ENCODE measurements around the gene CHCHD3. TPM values are rescaled to one million over a fixed set of nuclear protein-coding genes. Genes with fewer than 3 reads are reported as not detected.

Gene CHCHD3
- total RNA-seq, 5 donors from 2014 or later (not counting 1 experiment from before 2014, with no cell fraction given): 25.6 to 33.7 (median 30.3) TPM

DNA sequence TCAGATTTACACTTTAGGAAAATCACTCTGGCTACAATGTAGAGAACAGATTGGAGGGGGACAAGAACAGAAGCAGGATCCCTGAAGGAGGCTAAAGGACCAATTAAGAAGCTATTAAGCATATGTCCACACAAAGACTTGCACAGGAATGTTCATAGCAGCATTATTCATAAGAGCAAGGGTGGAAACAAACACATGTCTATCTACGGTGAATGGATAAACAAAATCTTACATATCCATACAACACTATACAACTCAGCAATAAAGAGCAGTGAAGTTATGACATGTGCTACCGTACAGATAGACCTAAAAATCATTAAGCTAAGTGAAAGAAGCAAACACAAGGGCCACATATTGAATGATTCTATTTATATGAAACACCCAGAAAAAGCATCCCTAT is 10.4 kb downstream of the CHCHD3 start:
- H3K4me1 Mint-ChIP-seq: peaks cover 38 to 42% (median 38%) of the 10 kb centered on the region in 3 donors
- Histone ChIP-seq H3K36me3 (ENCODE audit: control insufficient read depth in 2 of 2, extremely low read depth in 1 of 2, insufficient read depth in 1 of 2, low read length in 1 of 2) (peaks cover 3 to 15% of the 10 kb centered on the region in 2 donors), H3K27me3 (replicated peaks in 1 of 2; ENCODE audit: control insufficient read depth in 2 of 2, extremely low read depth in 1 of 2, insufficient read depth in 2 of 2, low read length in 1 of 2) (no peaks in the 10 kb centered on the region), H3K4me1 (ENCODE audit: control insufficient read depth in 1 of 2, extremely low read depth in 1 of 2, insufficient read depth in 2 of 2, low read length in 2 of 2) (no peaks in the 10 kb centered on the region), H3K9me3 (no peaks in the 10 kb centered on the region), H3K27ac (ENCODE audit: low read length) (no peak overlapping the region), H3K4me3 (ENCODE audit: control insufficient read depth in 1 of 2, extremely low read depth in 1 of 2, low read length in 1 of 2) (no peak overlapping the region)
- H3K27ac Mint-ChIP-seq: no peak overlapping the region
- WGBS (ENCODE audit: insufficient coverage): no CpG with 5 or more reads among the region's 2 CpGs
- H3K27me3 Mint-ChIP-seq: no peaks in the 10 kb centered on the region
- peaks cover 59% of the 10 kb centered on the region for H3K36me3 Mint-ChIP-seq
- ATAC-seq (replicated peaks in 1 of 4) (no peak), DNase-seq (no peak)
- no peak overlapping the region for H3K4me3 Mint-ChIP-seq
- POLR2A ChIA-PET: no interaction called here
- CTCF ChIA-PET: no interaction called here
- H3K9me3 Mint-ChIP-seq: no peaks in the 10 kb centered on the region

DNA sequence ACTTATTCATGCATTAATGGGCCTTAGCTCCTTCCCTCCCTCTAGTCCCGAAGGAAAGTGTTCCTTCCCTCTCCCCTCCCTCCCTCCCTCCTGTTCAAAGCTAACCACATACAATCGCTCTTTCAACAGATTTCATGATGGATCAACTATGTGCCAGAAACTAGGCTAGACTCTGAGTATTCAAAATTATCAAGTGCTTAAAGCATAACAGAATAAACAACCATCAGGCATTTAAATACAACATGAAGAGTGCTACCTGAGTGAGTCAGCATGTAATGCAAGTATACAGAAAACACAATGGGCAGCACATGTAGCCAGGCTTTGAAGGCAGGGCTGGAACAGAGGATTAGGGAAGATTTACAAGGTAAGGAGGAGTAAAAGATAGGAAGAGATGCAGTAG is 11.3 kb downstream of the CHCHD3 start:
- POLR2A ChIA-PET: no interaction called here
- no peak overlapping the region for H3K4me3 Mint-ChIP-seq

DNA sequence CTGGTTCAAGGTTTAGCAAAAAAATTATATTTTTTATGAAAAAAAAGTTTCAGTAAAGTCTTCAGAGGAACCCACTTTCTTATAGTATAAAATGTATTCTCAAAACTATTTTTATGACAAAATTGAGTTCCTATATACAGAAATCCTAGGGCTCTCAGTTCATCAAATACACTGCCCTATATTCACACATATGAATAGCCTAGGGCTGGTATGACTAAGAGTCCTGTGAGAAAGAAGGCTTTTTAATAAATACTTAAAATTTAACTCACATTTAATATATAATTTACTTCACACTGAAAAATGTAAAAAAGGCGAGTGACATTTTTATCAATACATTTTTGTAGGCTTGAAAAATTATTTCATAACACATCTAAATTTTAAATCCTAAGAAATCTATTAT is 16.6 kb downstream of the CHCHD3 start:
- peaks cover 3 to 21% of the 10 kb centered on the region in 2 donors for H3K36me3 ChIP-seq (ENCODE audit: control insufficient read depth in 2 of 2, extremely low read depth in 1 of 2, insufficient read depth in 1 of 2, low read length in 1 of 2)
- no peak overlapping the region for H3K27ac Mint-ChIP-seq
- POLR2A ChIA-PET: no interaction called here
- H3K27me3 Mint-ChIP-seq: no peaks in the 10 kb centered on the region
- H3K27me3 ChIP-seq (replicated peaks in 1 of 2; ENCODE audit: control insufficient read depth in 2 of 2, extremely low read depth in 1 of 2, insufficient read depth in 2 of 2, low read length in 1 of 2): no peaks in the 10 kb centered on the region
- CTCF ChIA-PET: no interaction called here
- H3K36me3 Mint-ChIP-seq: peaks cover 60% of the 10 kb centered on the region
- no peak for ATAC-seq (replicated peaks in 1 of 4)
- H3K27ac ChIP-seq (ENCODE audit: low read length): no peak overlapping the region
- H3K9me3 ChIP-seq: no peaks in the 10 kb centered on the region
- H3K4me3 Mint-ChIP-seq: no peak overlapping the region
- no peaks in the 10 kb centered on the region for H3K4me1 ChIP-seq (ENCODE audit: control insufficient read depth in 1 of 2, extremely low read depth in 1 of 2, insufficient read depth in 2 of 2, low read length in 2 of 2)
- WGBS (ENCODE audit: insufficient coverage): no CpG with 5 or more reads among the region's 1 CpG
- H3K9me3 Mint-ChIP-seq: no peaks in the 10 kb centered on the region
- DNase-seq: no peak
- H3K4me1 Mint-ChIP-seq: peaks cover 2 to 30% (median 22%) of the 10 kb centered on the region in 3 donors
- H3K4me3 ChIP-seq (ENCODE audit: control insufficient read depth in 1 of 2, extremely low read depth in 1 of 2, low read length in 1 of 2): no peak overlapping the region

More for the DNA sequence above, 11.3 kb downstream of the CHCHD3 start:
- Histone ChIP-seq H3K4me1 (ENCODE audit: control insufficient read depth in 1 of 2, extremely low read depth in 1 of 2, insufficient read depth in 2 of 2, low read length in 2 of 2) (no peaks in the 10 kb centered on the region), H3K27me3 (replicated peaks in 1 of 2; ENCODE audit: control insufficient read depth in 2 of 2, extremely low read depth in 1 of 2, insufficient read depth in 2 of 2, low read length in 1 of 2) (no peaks in the 10 kb centered on the region), H3K9me3 (no peaks in the 10 kb centered on the region), H3K27ac (ENCODE audit: low read length) (no peak overlapping the region), H3K36me3 (ENCODE audit: control insufficient read depth in 2 of 2, extremely low read depth in 1 of 2, insufficient read depth in 1 of 2, low read length in 1 of 2) (peaks cover 3 to 21% of the 10 kb centered on the region in 2 donors), H3K4me3 (ENCODE audit: control insufficient read depth in 1 of 2, extremely low read depth in 1 of 2, low read length in 1 of 2) (no peak overlapping the region)
- Mint-ChIP-seq H3K36me3 (peaks cover 62% of the 10 kb centered on the region), H3K9me3 (no peaks in the 10 kb centered on the region), H3K27ac (no peak overlapping the region), H3K27me3 (no peaks in the 10 kb centered on the region), H3K4me1 (peaks cover 34 to 36% (median 35%) of the 10 kb centered on the region in 3 donors)
- CTCF ChIA-PET: interaction anchor here in 1 of 2 donors (0.5 kb wide), 1 partner anchor 160 kb away, joined by 4 read pairs; no protein-coding TSS in a partner anchor
- 100% methylated on average over 1 of the region's 2 CpGs for WGBS (ENCODE audit: insufficient coverage)
- DNase-seq: no peak
- ATAC-seq (replicated peaks in 1 of 4): no peak

DNA sequence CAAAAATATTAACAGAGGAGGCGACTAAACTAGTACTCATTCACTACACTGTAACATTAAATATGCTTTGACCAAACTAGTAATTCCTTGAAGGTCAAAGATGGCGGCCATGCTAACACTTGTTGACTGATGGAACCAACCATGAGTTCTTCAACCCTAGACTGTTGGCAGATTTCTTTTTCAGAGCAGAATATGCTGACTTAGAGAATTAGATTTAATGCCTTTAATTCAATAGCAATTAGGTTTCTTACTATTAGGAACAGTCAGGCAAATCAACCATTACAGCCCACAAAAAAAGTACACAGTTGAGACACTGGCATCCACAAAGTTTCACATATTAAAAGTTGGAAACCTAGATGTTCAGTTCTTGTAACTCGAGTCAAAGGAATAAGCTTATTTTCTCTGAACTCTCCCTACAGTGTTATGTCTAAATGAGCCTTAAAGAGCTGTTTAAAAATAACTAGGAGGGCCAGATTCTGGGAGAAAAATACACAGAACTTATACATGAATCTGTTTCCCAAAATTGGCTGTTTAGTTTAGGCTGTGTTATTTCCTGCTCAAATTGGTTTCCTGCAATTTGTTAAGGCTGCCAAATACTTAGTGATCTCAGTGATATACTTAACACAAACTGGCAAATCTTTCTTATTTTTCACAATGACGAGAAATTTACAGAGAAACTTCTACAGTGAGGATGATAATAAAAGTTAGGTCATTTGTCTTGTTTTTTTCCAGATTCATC is 17.6 kb downstream of the CHCHD3 start:
- Histone ChIP-seq H3K27ac (ENCODE audit: low read length) (no peak overlapping the region), H3K36me3 (ENCODE audit: control insufficient read depth in 2 of 2, extremely low read depth in 1 of 2, insufficient read depth in 1 of 2, low read length in 1 of 2) (peaks cover 3 to 21% of the 10 kb centered on the region in 2 donors), H3K4me3 (ENCODE audit: control insufficient read depth in 1 of 2, extremely low read depth in 1 of 2, low read length in 1 of 2) (no peak overlapping the region), H3K27me3 (replicated peaks in 1 of 2; ENCODE audit: control insufficient read depth in 2 of 2, extremely low read depth in 1 of 2, insufficient read depth in 2 of 2, low read length in 1 of 2) (no peaks in the 10 kb centered on the region), H3K9me3 (no peaks in the 10 kb centered on the region), H3K4me1 (ENCODE audit: control insufficient read depth in 1 of 2, extremely low read depth in 1 of 2, insufficient read depth in 2 of 2, low read length in 2 of 2) (no peaks in the 10 kb centered on the region)
- H3K27ac Mint-ChIP-seq: no peak overlapping the region
- ChIA-PET POLR2A (no interaction called here), CTCF (no interaction called here)
- ATAC-seq (replicated peaks in 1 of 4) (no peak), DNase-seq (no peak)
- 100% methylated on average over 1 of the region's 4 CpGs for WGBS (ENCODE audit: insufficient coverage)
- H3K27me3 Mint-ChIP-seq: no peaks in the 10 kb centered on the region
- no peaks in the 10 kb centered on the region for H3K9me3 Mint-ChIP-seq
- no peak overlapping the region for H3K4me3 Mint-ChIP-seq
- peaks cover 8 to 40% (median 32%) of the 10 kb centered on the region in 3 donors for H3K4me1 Mint-ChIP-seq
- H3K36me3 Mint-ChIP-seq: peaks cover 62% of the 10 kb centered on the region

DNA sequence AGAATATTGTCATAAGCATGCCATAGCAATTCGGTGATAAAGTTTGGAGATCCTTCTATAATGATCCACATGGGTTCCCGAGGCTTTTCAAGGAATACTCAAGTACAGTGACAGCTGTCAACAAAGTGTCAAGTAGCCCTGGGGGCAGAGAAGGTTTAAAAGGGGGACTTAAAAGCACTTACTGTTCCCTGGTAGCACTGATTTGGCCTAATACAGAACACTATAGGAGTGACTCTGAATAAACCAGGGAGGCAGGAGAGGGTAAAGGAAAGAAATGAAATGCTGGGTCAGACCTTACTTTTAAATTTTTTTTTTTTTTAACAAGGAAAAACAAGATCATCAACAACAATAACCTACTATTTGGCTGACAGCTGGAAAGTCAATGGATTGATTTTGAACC is 20.1 kb downstream of the CHCHD3 start:
- H3K27me3 Mint-ChIP-seq: no peaks in the 10 kb centered on the region
- ChIA-PET POLR2A (interaction anchor here in 1 of 2 donors (0.6 kb wide), 1 partner anchor 268 kb away, joined by 4 read pairs; no protein-coding TSS in a partner anchor), CTCF (interaction anchor here in 1 of 2 donors (0.7 kb wide), 1 partner anchor 347 kb away, joined by 3 read pairs; no protein-coding TSS in a partner anchor)
- peaks cover 13 to 49% (median 43%) of the 10 kb centered on the region in 3 donors for H3K4me1 Mint-ChIP-seq
- no peak overlapping the region for H3K4me3 Mint-ChIP-seq
- ATAC-seq (replicated peaks in 1 of 4) (no peak), DNase-seq (no peak)
- H3K27me3 ChIP-seq (replicated peaks in 1 of 2; ENCODE audit: control insufficient read depth in 2 of 2, extremely low read depth in 1 of 2, insufficient read depth in 2 of 2, low read length in 1 of 2): no peaks in the 10 kb centered on the region
- WGBS (ENCODE audit: insufficient coverage): 100% methylated on average over 1 of the region's 2 CpGs
- no peak overlapping the region for H3K4me3 ChIP-seq (ENCODE audit: control insufficient read depth in 1 of 2, extremely low read depth in 1 of 2, low read length in 1 of 2)
- H3K36me3 ChIP-seq (ENCODE audit: control insufficient read depth in 2 of 2, extremely low read depth in 1 of 2, insufficient read depth in 1 of 2, low read length in 1 of 2): peaks cover 0 to 8% of the 10 kb centered on the region in 2 donors
- no peaks in the 10 kb centered on the region for H3K9me3 Mint-ChIP-seq
- H3K36me3 Mint-ChIP-seq: peaks cover 46% of the 10 kb centered on the region
- H3K4me1 ChIP-seq (ENCODE audit: control insufficient read depth in 1 of 2, extremely low read depth in 1 of 2, insufficient read depth in 2 of 2, low read length in 2 of 2): no peaks in the 10 kb centered on the region
- no peaks in the 10 kb centered on the region for H3K9me3 ChIP-seq
- H3K27ac ChIP-seq (ENCODE audit: low read length): no peak overlapping the region
- no peak overlapping the region for H3K27ac Mint-ChIP-seq

DNA sequence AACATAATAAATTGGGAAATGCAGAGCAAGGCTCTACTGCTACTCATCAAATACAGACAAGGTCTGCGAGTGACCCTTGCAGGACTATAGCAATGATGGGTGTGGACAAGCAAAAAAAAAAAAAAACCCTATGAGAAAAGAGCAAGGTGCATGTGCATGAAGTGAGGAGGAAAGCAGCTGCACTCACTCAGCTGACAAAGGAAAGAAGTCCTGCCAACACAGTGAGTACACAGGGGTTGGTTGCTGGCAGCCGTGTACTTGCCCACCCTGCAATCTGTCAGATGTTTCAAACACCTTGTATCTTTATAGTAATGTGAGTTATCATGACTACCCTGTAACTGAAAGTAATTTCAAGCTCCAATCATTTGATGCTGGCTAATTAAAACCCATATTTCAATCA is 20.5 kb downstream of the CHCHD3 start:
- Histone ChIP-seq H3K4me1 (ENCODE audit: control insufficient read depth in 1 of 2, extremely low read depth in 1 of 2, insufficient read depth in 2 of 2, low read length in 2 of 2) (no peaks in the 10 kb centered on the region), H3K9me3 (no peaks in the 10 kb centered on the region), H3K36me3 (ENCODE audit: control insufficient read depth in 2 of 2, extremely low read depth in 1 of 2, insufficient read depth in 1 of 2, low read length in 1 of 2) (peaks cover 0 to 4% of the 10 kb centered on the region in 2 donors), H3K27ac (ENCODE audit: low read length) (no peak overlapping the region), H3K27me3 (replicated peaks in 1 of 2; ENCODE audit: control insufficient read depth in 2 of 2, extremely low read depth in 1 of 2, insufficient read depth in 2 of 2, low read length in 1 of 2) (no peaks in the 10 kb centered on the region), H3K4me3 (ENCODE audit: control insufficient read depth in 1 of 2, extremely low read depth in 1 of 2, low read length in 1 of 2) (no peak overlapping the region)
- ATAC-seq (replicated peaks in 1 of 4) (no peak), DNase-seq (no peak)
- Mint-ChIP-seq H3K27ac (no peak overlapping the region), H3K4me1 (peaks cover 18 to 51% (median 42%) of the 10 kb centered on the region in 3 donors), H3K9me3 (no peaks in the 10 kb centered on the region), H3K4me3 (no peak overlapping the region), H3K27me3 (no peaks in the 10 kb centered on the region), H3K36me3 (peaks cover 42% of the 10 kb centered on the region)
- WGBS (ENCODE audit: insufficient coverage): no CpG with 5 or more reads among the region's 2 CpGs
- POLR2A ChIA-PET: interaction anchor here in 1 of 2 donors (0.6 kb wide), 1 partner anchor 268 kb away, joined by 4 read pairs; no protein-coding TSS in a partner anchor
- CTCF ChIA-PET: no interaction called here

Data from T-cell (primary cell).